Caco-2 (cell line): Measurements from ENCODE around the gene HOXB9. TPM values are rescaled to one million over a fixed set of nuclear protein-coding genes. Genes with fewer than 3 reads are reported as not detected.

Source experiments
- BruUV-seq: library from RNA; stranded (reverse); fragments of 400-500 nt; replicated peaks from 2 replicates; lab custom pipeline; 2021; lab: Mats Ljungman, UMichigan
- CTCF ChIA-PET: fragments of 300-600 bp; sonication (Branson Sonifier 250); formaldehyde crosslinking; loops from one replicate; lab custom pipeline; 2022; ENCODE audit warnings: antibody characterized with exemption; lab: Charles Lee
- POLR2A ChIA-PET: fragments of 300-600 bp; sonication (Branson Sonifier 250); formaldehyde crosslinking; loops from one replicate; lab custom pipeline; 2022; ENCODE audit warnings: antibody characterized with exemption; lab: Charles Lee
- DNase-seq, 2 experiments: peaks; one replicate each; pipeline versions ENCODE4 v3.0.0 to v3.0.0-alpha.2; 2020 to 2022
- H3K27me3 ChIP-seq: replicated peaks from 2 replicates; pipeline ENCODE4 v1.6.0; 2011; ENCODE audit warnings: low read length; ENCODE audit not compliant: control insufficient read depth, insufficient read depth
- H3K36me3 ChIP-seq: 2 replicates; pipeline ENCODE4 v1.5.1; 2011; ENCODE audit warnings: low read length; ENCODE audit not compliant: control insufficient read depth, insufficient read depth
- H3K4me1 ChIP-seq: fragments of 250-450 bp; sonication (Bioruptor Pico); 2 replicates; pipeline ENCODE4 v1.5.1; 2020; ENCODE audit warnings: mild to moderate bottlenecking
- H3K4me3 ChIP-seq: 2 replicates; pipeline ENCODE4 v1.5.1; 2011; ENCODE audit warnings: low read depth, mild to moderate bottlenecking, control low read depth, low read length
- H3K9me3 ChIP-seq: fragments of 250-450 bp; sonication (Bioruptor Pico); 2 replicates; pipeline ENCODE4 v1.5.1; 2020; ENCODE audit warnings: mild to moderate bottlenecking, moderate library complexity
- H3K27ac Mint-ChIP-seq: one replicate; pipeline ENCODE4 v1.8.0; 2022; ENCODE audit warnings: mixed read lengths; ENCODE audit not compliant: unreplicated experiment
- H3K27me3 Mint-ChIP-seq: one replicate; pipeline ENCODE4 v1.8.0; 2022; ENCODE audit warnings: mixed read lengths; ENCODE audit not compliant: insufficient read depth, unreplicated experiment
- H3K36me3 Mint-ChIP-seq: one replicate; pipeline ENCODE4 v1.8.0; 2022; ENCODE audit warnings: mild to moderate bottlenecking, mixed read lengths; ENCODE audit not compliant: insufficient read depth, unreplicated experiment
- H3K4me1 Mint-ChIP-seq: one replicate; pipeline ENCODE4 v1.8.0; 2022; ENCODE audit warnings: low read depth, mixed read lengths; ENCODE audit not compliant: unreplicated experiment
- H3K4me3 Mint-ChIP-seq: one replicate; pipeline ENCODE4 v1.8.0; 2022; ENCODE audit warnings: mild to moderate bottlenecking, moderate library complexity, mixed read lengths; ENCODE audit not compliant: unreplicated experiment
- H3K9me3 Mint-ChIP-seq: one replicate; pipeline ENCODE4 v1.8.0; 2022; ENCODE audit warnings: mixed read lengths; ENCODE audit not compliant: unreplicated experiment
- intact Hi-C: fragments of 100-400 bp; cut with micrococcal nuclease; formaldehyde crosslinking; loops from one replicate; pipeline ENCODE4 v1.10.0; 2022; ENCODE audit not compliant: unreplicated experiment
- total RNA-seq: library from RNA; stranded (reverse); gene quantifications from 2 replicates; pipeline ENCODE4 v1.2.3, GENCODE V29; 2022
- TF ChIP-seq, protein P1 (sequence below), 2 experiments: fragments of 200-600 bp in 1 of 2; IDR thresholded peaks; 1 replicate in 1 of 2; 2 replicates in 1 of 2; pipeline versions ENCODE4 v1.5.1 to v1.8.0; 2011 to 2022; ENCODE audit warnings: antibody characterized with exemption in 1 of 2, control low read depth in 1 of 2, inconsistent platforms in 1 of 2, low read depth in 1 of 2, low read length in 1 of 2, mild to moderate bottlenecking in 1 of 2, moderate library complexity in 1 of 2; ENCODE audit not compliant: insufficient read depth in 1 of 2, severe bottlenecking in 1 of 2, unreplicated experiment in 1 of 2

Gene HOXB9
- total RNA-seq, 1 experiment from 2014 or later, result 4.5 TPM

DNA sequence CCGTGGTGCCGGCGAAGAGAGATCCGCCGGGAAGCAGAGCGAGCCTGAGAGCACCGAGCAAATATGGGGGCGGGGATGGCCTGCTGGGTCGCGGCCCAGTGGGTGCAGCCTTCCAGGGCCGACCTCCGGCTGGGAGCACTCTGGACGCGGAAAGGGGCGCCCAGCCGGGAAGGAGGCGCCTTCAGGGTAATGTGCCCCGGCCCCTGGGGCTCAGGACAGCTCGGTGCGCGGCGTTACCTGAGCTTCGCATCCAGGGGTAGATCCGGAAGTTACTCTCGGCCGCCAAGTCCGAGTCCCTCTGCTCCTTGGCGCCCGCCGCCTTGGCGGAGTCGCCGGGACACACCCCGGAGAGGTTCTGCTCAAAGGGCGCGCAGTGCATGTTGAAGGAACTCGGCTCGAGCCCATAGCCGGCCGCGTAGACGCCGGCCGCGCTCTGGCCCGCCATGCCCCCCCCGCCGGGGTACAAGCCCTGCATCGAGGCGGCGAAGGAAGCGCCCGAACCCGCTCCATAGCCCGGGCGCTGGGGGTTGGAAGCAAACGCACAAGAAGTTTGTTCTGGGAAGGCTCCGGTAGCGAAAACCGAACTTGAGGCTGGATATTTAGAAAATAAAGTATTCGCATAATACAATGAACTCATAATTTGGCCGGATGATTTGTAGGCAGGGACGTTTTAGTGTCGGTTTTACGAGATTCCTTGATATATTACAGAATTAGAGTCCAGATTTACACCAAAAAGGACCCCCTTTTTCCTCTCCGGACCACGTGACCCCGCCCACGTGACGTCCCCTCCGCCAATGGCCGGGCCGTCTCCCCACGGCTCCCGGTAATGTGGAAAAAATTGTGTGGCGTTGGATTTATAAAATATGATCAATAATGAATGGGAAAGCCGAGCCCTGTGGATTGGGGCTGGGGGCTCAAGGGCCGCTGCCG, 15.6 kb downstream of the HOXB9 start, which contains the start of gene HOXB7:
Gene HOXB7, minus strand, starts transcription at position 736 of the 930 bp plus-strand sequence. Its CDS starts 99 bp downstream, at position 637.
- peak within 1 kb of the TSS; percentile 72 for H3K27ac Mint-ChIP-seq

DNA sequence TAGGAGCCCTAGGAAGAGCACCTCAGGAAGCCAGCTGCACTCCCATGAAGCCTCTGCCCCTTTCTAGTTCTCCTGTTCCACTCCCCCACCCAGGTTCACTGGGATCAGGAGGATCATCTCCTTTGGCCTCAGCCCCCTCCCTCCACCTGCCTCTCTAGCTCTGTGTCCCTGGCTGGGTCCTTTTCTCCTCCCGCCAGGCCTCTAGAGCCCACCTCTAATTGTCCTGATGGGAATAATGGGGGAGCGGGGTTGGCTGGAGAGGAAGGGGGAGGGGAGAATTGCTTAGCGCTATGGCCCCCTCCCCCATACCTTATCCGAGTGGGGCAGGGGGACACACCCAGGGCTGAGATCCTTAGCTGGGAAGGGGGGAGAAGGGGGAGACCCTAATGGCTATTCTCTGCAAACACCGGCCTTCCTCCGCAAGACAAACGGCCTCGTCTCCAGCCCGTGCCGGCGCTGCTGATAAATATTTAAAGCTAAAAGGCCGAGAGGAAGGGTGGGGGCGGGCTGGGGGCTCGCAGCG, 16.3 kb downstream of the HOXB9 start:
- H3K36me3 Mint-ChIP-seq, result peaks cover 15% of the 10 kb centered on the region
- peak overlapping the region; percentile 72 for H3K27ac Mint-ChIP-seq
- TF ChIP-seq, protein P1, sequence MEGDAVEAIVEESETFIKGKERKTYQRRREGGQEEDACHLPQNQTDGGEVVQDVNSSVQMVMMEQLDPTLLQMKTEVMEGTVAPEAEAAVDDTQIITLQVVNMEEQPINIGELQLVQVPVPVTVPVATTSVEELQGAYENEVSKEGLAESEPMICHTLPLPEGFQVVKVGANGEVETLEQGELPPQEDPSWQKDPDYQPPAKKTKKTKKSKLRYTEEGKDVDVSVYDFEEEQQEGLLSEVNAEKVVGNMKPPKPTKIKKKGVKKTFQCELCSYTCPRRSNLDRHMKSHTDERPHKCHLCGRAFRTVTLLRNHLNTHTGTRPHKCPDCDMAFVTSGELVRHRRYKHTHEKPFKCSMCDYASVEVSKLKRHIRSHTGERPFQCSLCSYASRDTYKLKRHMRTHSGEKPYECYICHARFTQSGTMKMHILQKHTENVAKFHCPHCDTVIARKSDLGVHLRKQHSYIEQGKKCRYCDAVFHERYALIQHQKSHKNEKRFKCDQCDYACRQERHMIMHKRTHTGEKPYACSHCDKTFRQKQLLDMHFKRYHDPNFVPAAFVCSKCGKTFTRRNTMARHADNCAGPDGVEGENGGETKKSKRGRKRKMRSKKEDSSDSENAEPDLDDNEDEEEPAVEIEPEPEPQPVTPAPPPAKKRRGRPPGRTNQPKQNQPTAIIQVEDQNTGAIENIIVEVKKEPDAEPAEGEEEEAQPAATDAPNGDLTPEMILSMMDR (IDR thresholded peaks at IDR 0.05; ENCODE audit: insufficient read depth in 1 of 2, low read depth in 1 of 2, low read length in 1 of 2, severe bottlenecking in 1 of 2, unreplicated experiment in 1 of 2), result no peak
- DNase-seq, result peak; percentile 35 to 56
- POLR2A ChIA-PET, result interaction anchor here (0.6 to 1.3 kb wide), 5 partner anchors 8 to 805 kb away, joined by 3 to 10 read pairs (median 7); partner anchors contain the start of genes HOXB9 and PHB1
- BruUV-seq, result no TSS peak
- Histone ChIP-seq H3K9me3 (no peaks in the 10 kb centered on the region), H3K4me3 (peak overlapping the region; percentile 70), H3K36me3 (no peaks in the 10 kb centered on the region), H3K4me1 (peaks cover 9% of the 10 kb centered on the region), H3K27me3 (no peaks in the 10 kb centered on the region)
- H3K27me3 Mint-ChIP-seq, result peaks cover 25% of the 10 kb centered on the region
- H3K4me3 Mint-ChIP-seq, result peak overlapping the region; percentile 86
- H3K4me1 Mint-ChIP-seq, result peaks cover 29% of the 10 kb centered on the region
- intact Hi-C loops, result no loop called here
- CTCF ChIA-PET, result interaction anchor here (0.6 to 1.3 kb wide), 9 partner anchors 8 to 1099 kb away, joined by 3 to 7 read pairs (median 6); no protein-coding TSS in a partner anchor
- H3K9me3 Mint-ChIP-seq, result no peaks in the 10 kb centered on the region

More for the DNA sequence above, 15.6 kb downstream of the HOXB9 start, which contains the start of gene HOXB7:
- peak within 1 kb of the TSS; percentile 70 for H3K4me3 ChIP-seq
- DNase-seq, result peak; percentile 88 to 92
- TSS peak; percentile 42 for BruUV-seq
- H3K4me1 ChIP-seq, result peaks cover 9% of the 10 kb centered on the region
- TF ChIP-seq, protein P1 (IDR thresholded peaks at IDR 0.05; ENCODE audit: insufficient read depth in 1 of 2, low read depth in 1 of 2, low read length in 1 of 2, severe bottlenecking in 1 of 2, unreplicated experiment in 1 of 2), result no peak
- H3K36me3 ChIP-seq, result no peaks in the 10 kb centered on the region
- H3K9me3 Mint-ChIP-seq, result no peaks in the 10 kb centered on the region
- peak within 1 kb of the TSS; percentile 86 for H3K4me3 Mint-ChIP-seq
- H3K4me1 Mint-ChIP-seq, result peaks cover 29% of the 10 kb centered on the region
- CTCF ChIA-PET, result interaction anchor here (0.6 to 1.3 kb wide), 8 partner anchors 9 to 1098 kb away, joined by 3 to 7 read pairs (median 6); no protein-coding TSS in a partner anchor
- no peaks in the 10 kb centered on the region for H3K27me3 ChIP-seq
- POLR2A ChIA-PET, result interaction anchor here (0.6 to 1.3 kb wide), 4 partner anchors 9 to 804 kb away, joined by 3 to 10 read pairs (median 6); partner anchors contain the start of genes HOXB9 and PHB1
- no peaks in the 10 kb centered on the region for H3K9me3 ChIP-seq
- intact Hi-C loops, result no loop called here
- peaks cover 31% of the 10 kb centered on the region for H3K27me3 Mint-ChIP-seq
- peaks cover 15% of the 10 kb centered on the region for H3K36me3 Mint-ChIP-seq

DNA sequence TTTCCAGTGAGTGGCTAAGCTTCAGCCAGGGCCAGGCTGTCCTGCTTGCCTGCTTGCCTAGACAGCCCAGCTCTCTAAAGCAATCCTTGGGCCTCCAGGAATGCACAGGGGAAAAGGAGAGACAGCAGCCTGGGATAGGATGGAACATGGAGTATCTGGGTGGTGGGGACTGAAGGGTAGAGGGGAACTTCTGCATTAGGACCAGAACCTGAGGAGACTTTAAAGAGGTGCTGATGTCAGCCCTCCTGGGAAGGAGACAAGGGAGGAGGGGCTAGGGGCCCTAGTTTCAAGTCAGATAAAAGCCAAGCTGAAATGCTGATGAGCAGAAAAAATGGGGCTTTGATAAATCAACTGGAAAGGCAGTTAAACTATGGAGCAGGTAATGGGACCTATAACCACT, 17.1 kb downstream of the HOXB9 start:
- TF ChIP-seq, protein P1 (IDR thresholded peaks at IDR 0.05; ENCODE audit: insufficient read depth in 1 of 2, low read depth in 1 of 2, low read length in 1 of 2, severe bottlenecking in 1 of 2, unreplicated experiment in 1 of 2), result no peak
- no peak overlapping the region for H3K27ac Mint-ChIP-seq
- H3K27me3 Mint-ChIP-seq, result peaks cover 22% of the 10 kb centered on the region
- intact Hi-C loops, result no loop called here
- peaks cover 15% of the 10 kb centered on the region for H3K36me3 Mint-ChIP-seq
- ChIA-PET POLR2A (interaction anchor here (0.6 kb wide), 1 partner anchor 108 kb away, joined by 4 read pairs; no protein-coding TSS in a partner anchor), CTCF (interaction anchor here (0.6 to 1.3 kb wide), 4 partner anchors 8 to 393 kb away, joined by 3 to 7 read pairs (median 4); no protein-coding TSS in a partner anchor)
- peak overlapping the region; percentile 86 for H3K4me3 Mint-ChIP-seq
- peaks cover 9% of the 10 kb centered on the region for H3K4me1 ChIP-seq
- H3K4me1 Mint-ChIP-seq, result peaks cover 29% of the 10 kb centered on the region
- no peaks in the 10 kb centered on the region for H3K36me3 ChIP-seq
- BruUV-seq, result no TSS peak
- no peak overlapping the region; the same call in 1 of the 2 replicates for H3K4me3 ChIP-seq
- no peaks in the 10 kb centered on the region for H3K9me3 ChIP-seq
- H3K27me3 ChIP-seq, result no peaks in the 10 kb centered on the region
- no peaks in the 10 kb centered on the region for H3K9me3 Mint-ChIP-seq
- no peak for DNase-seq
